ENCODE data around the gene DRP2.

- TF ChIP-seq EZH2 (IDR thresholded peaks at IDR 0.05; ENCODE audit: low read length, unreplicated experiment) (no peak), EZH2phosphoT487 (IDR thresholded peaks at IDR 0.05; ENCODE audit: borderline replicate concordance, low read length) (no peak)
- TF ChIP-seq, protein P1, sequence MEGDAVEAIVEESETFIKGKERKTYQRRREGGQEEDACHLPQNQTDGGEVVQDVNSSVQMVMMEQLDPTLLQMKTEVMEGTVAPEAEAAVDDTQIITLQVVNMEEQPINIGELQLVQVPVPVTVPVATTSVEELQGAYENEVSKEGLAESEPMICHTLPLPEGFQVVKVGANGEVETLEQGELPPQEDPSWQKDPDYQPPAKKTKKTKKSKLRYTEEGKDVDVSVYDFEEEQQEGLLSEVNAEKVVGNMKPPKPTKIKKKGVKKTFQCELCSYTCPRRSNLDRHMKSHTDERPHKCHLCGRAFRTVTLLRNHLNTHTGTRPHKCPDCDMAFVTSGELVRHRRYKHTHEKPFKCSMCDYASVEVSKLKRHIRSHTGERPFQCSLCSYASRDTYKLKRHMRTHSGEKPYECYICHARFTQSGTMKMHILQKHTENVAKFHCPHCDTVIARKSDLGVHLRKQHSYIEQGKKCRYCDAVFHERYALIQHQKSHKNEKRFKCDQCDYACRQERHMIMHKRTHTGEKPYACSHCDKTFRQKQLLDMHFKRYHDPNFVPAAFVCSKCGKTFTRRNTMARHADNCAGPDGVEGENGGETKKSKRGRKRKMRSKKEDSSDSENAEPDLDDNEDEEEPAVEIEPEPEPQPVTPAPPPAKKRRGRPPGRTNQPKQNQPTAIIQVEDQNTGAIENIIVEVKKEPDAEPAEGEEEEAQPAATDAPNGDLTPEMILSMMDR (conservative IDR thresholded peaks at IDR 0.05; ENCODE audit: low read depth, low read length) = no peak
Observed at GRCh38 chrX:101274198-101274597, 54.6 kb downstream of the DRP2 start.
